Measurements from ENCODE around the gene SH2D3C.

DNA sequence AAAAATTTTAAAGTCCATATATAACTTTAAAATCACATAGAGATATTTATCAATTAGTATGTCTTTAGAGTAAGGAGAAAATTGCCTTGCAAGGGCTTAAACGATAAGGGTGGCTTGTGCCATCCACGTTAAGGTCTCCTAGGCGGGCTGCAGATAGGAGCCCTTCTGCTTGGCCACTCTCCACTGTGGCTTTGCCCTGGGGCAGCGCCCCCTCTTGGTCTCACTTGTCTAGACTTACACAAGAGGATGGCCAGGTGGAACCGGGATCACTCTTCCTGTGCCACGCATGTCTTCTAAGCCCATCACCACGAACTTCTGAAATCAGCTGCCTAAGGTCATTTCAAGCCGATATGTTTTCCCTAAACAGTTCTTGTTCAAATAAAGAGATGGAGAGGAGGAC, 27.2 kb upstream of the SH2D3C start:
- peak; percentile 3 to 34 for TF ChIP-seq CTCF (conservative IDR thresholded peaks at IDR 0.05 in 1 of 2, IDR thresholded peaks at IDR 0.05 in 1 of 2; ENCODE audit: extremely low read depth in 1 of 2, insufficient read depth in 1 of 2, low read depth in 1 of 2, low read length in 2 of 2)
- no peak for TF ChIP-seq EZH2 (IDR thresholded peaks at IDR 0.05; ENCODE audit: borderline replicate concordance, low read length)

Measured in mammary epithelial cell (primary cell).